HG03439 (cell line): ENCODE data around the gene FHL2.
"Not testable (repeated sequence)": the region's sequence is repeated elsewhere in the genome, so short reads cannot be mapped to it uniquely, and the experiment has no call there.

ENCODE experiments used
- ATAC-seq: cut with Tn5 transposase; IDR thresholded peaks from one replicate; pipeline ENCODE4 v1.9.1; 2021; ENCODE audit warnings: mild to moderate bottlenecking, moderate library complexity; ENCODE audit not compliant: unreplicated experiment

The FHL2 gene

DNA sequence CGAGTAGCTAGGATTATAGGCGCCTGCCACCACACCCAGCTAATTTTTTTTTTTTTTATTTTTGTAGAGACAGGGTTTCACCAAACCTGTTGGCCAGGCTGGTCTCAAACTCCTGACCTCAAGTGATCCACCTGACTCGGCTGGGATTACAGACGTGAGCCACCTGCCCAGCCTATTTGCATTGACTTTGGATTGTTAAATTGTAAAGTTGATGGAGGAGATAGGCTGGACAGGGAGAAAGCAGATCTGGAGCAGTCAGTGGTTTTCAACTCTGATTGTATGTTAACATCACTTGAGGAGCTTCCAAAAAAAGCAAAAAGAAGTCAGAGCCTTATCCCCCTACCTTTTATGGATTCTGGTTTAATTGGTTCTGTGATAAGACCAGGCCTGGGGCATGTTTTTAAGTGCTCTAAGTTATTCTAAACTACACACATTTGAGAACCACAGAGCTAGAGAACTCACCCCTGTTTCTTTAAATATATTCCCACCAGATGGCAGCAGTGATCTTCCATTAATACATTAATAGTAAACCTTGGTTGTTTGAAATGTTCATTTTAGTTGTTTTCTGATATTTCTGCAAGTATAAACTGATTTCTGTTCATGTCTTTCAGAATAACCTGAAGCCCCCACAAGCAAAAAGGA is 54.0 kb downstream of the FHL2 start:
- ATAC-seq: no peak

- no peak for ATAC-seq
Measured at GRCh38 chr2:105339414-105339813, 59.4 kb downstream of the FHL2 start.

GRCh38 chr2:105338020-105338385 is 60.8 kb downstream of the FHL2 start:
- no peak for ATAC-seq

GRCh38 chr2:105337122-105338019 is 61.5 kb downstream of the FHL2 start, which contains the start of gene C2orf49:
C2orf49 (plus strand) TSS chr2:105337540; CDS start chr2:105337588, 48 bp downstream.
- peak; percentile 95 for ATAC-seq

DNA sequence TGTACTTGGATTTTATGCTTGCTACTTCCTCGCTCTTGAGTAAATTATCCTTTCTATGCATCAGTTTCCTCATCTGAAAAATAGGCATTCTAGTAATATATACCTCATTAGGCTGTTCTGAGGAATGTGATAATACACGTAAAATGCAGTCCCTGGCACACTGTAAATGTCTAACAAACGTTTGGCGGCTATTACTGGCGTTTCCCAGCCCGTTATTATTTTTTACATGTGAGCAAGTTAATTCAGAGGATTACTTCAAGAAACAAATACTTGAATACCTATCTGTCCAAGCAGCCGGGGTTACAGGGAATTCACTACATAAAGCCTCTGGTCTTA is 62.1 kb downstream of the FHL2 start:
- ATAC-seq: no peak

DNA sequence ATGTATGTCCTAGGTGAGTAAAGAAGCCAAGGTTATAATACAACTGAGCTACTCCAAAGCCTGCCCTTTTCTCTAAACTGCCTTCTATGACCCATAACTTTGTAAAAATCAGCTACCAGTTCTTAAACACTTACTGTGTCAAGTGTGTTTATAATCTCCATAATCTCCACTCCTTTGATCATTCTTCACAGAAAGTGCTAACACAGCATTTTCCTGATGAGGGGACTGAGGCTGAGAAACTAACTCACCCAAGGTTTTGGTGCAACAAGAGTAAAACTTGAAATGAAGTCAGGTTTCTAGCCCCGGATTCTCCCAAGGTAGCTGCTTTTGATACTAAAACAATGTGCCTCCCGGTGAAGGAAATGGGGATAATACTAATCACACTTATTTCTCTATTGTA is 63.4 kb downstream of the FHL2 start:
- ATAC-seq: no peak

DNA sequence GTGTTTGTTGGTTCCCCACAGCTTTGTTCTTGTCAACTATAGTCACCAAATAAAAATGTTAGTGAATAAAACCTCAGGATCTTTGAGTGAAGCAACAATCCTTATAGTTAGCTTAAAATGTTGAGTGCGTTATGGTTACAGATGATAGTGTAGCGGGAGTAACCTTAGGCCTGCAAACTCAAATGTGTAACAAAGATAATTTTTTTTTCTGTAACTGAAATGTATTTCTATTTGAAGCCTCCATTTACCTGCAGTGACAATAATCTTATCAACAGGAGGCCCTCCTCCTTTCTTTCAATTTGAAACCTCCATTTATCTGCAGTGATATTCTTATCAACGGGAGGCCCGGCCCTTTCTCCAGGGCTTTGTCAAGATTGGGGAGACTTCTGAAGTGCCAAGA is 64.6 kb downstream of the FHL2 start:
- no peak for ATAC-seq

DNA sequence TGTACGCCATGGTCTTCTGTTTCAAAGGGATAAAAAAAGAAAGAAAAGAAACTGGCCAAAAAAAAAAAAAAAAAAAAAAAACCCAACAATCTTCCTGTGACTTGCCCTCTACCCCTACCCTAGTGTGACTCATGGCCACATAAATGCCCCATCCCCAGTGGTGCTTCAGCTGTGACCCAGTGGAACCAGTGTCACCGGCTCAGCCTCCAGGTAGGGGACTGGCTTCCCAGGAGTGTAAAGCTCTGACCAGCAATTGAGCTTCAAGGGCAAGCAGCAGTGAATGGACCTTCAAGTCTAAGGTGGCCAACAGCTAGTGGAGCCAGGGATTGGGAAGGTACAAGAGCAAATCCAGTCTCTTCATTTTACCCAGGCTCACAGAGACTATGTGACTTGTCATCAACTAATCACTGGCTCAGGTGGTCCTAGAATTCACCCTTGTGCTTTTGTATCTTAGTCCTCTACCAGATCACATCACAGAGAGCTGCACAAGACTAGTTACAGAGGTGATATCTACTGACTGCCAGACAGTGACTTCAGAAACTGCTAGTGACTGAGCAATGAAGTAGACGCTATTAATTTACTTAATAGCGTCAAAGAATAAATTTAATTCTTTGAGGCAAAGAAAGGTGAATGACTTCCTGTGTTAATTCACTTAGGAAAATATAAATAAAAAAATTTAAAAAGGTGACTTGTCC is 68.0 kb downstream of the FHL2 start:
- no peak for ATAC-seq

- peak; percentile 73 for ATAC-seq
Measured at GRCh38 chr2:105329561-105330495, 69.0 kb downstream of the FHL2 start, which contains the start of gene TGFBRAP1. TGFBRAP1 (minus strand) TSS chr2:105329735; CDS start chr2:105308301, 21,434 bp downstream.

DNA sequence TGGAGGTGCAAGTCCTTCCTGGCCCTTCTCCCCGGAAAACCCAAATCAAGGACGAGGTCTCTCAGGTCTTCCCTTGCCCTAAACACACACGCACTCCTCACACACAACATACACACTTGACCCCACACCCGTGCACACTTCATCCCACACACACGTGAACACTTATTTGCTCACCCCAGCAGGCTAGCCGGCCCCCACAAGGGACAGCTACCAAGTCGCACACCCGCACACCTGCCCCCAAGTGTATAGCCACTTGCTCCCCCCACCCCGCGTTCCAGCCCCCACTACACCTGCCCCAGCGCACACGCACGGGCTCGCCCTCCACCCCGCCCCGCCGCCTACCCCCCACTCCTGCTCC is 69.7 kb downstream of the FHL2 start:
- ATAC-seq: no peak

GRCh38 chr2:105328281-105329196 is 70.3 kb downstream of the FHL2 start:
- ATAC-seq: no peak

- ATAC-seq: no peak
Measured at GRCh38 chr2:105327690-105328089, 71.2 kb downstream of the FHL2 start.

DNA sequence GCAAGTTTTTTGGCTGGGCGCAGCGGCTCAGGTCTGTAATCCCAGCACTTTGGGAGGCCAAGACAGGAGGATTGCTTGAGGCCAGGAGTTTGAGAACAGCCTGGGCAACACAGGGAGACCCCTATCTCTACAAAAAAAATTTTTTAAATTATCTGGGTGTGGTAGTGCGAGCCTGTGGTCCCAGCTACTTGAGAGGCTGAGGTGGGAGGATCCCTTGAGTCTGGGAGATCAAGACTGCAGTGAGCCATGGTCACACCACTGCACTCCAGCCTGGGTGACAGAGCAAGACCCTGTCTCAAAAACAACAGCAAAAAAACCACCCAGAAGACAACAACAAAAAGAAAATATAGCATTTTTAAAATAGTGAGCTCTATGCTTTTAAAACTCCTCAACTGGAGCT is 71.6 kb downstream of the FHL2 start:
- ATAC-seq: not testable (repeated sequence)

DNA sequence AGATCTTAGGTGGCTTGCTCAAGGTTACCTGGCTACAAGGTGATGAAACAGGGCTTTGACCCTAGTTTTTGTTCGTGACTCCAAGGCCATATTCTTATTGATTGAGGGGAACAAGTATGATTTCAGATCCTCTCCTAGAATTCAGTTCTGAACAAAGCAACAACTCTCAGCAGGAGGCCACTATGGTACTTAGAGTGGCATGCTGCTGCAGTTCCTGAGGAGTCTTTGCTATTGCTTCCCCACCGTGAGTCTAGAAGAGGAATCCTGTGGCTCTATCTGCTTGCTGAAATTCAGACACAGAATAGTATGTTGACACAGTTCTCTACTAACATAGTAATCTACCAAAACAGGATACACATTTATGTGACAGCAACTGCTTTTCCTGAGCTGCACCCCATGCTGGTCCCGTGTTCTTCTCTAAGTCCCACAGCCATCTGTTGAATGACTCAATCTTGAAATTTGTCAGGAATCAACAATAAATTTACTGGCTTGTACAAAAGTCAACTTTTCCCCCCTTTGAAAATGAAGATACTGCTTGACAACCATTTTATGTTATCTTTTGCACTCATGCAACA is 73.4 kb downstream of the FHL2 start:
- ATAC-seq: no peak

GRCh38 chr2:105324732-105325131 is 74.1 kb downstream of the FHL2 start:
- no peak for ATAC-seq

DNA sequence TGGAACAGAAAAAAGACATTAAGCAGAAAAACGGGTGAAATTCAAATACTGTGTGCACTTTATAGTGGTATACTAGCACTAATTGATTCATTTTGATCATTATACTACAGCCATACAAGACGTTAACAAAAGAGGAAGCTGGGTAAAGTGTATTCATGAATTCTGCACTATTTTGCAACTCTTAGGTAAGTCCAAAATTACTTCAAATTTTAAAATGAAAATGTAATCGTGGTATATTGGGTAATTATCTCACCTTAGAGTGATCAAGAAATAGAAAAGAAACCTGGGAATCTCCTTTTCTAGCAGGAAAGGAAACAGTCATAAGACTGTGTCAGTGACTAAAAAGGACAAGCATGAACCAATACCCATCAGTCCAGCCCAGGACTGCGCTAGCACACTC is 74.8 kb downstream of the FHL2 start:
- ATAC-seq: no peak

DNA sequence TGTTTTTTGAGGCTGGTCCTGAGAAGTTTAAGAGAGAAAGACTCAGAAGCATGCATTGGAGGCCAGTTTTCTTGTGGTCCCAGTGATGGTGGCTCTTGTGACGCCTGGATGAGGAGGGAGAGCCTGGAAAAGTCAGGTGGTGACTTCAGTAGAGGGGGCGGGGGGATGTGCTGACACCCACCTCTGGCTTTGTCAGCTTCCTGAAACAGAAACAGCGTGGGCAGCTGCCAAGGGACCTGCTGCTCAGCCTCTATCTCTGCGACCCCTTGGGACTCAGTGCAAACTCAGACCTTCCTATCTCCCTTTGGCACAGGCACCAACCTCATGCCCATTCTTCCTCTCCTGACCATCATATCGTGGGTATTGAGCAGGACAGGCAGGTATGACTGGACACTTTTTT is 75.7 kb downstream of the FHL2 start:
- no peak for ATAC-seq

DNA sequence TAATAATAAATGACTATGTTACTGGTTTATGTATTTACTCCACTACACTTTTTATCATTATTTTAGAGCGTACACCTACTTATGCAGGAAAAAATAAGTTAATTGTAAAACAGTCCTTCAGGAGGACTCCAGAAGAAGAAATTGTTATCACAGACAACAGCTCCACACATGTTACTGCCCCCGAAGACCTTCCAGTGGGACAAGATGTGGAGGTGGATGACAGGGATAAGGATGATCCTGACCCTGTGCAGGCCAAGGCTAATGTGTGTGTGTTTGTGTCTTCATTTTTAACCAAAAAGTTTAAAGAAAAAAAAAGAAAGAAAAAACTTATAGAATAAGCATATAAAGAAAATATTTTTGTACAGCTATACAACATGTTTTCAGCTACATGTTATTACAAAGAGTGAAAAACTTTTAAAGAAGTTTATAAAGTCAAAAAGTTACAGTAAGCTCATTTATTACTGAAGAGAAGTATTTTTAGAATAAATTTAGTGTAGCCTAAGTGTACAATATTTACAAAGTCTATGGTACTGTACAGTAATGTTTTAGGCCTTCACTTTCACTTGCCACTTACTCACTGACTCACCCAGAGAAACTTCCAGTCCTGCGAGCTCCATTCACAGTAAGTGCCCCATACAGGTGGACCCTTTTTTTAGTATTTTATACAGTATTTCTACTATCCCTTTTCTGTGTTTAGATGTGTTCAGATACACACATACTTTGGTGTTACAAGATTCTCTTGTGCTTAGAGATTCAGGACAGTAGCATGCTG is 76.8 kb downstream of the FHL2 start:
- no peak for ATAC-seq
